GM12874 (cell line): Measurements from ENCODE around the gene SUMO3.

ENCODE experiments used
- TF ChIP-seq, protein P1 (sequence below): IDR thresholded peaks from 2 replicates; pipeline ENCODE4 v1.5.1; 2011; ENCODE audit warnings: low read depth, mild to moderate bottlenecking, control low read depth, low read length, moderate library complexity; ENCODE audit not compliant: insufficient read depth

Gene SUMO3

DNA sequence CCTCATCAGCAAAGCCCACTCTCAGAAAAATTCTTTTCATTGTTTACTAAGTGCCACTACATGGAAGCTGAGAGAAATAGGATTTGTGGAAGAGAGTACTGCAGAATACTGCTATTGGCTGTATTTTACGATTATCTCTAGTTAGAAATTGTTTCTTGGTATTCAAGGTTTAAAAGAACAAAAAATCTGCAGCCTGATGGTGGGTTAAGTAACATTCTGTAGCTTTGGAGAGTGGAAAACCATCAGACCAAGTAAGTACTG is 28.3 kb upstream of the SUMO3 start:
- TF ChIP-seq, protein P1, sequence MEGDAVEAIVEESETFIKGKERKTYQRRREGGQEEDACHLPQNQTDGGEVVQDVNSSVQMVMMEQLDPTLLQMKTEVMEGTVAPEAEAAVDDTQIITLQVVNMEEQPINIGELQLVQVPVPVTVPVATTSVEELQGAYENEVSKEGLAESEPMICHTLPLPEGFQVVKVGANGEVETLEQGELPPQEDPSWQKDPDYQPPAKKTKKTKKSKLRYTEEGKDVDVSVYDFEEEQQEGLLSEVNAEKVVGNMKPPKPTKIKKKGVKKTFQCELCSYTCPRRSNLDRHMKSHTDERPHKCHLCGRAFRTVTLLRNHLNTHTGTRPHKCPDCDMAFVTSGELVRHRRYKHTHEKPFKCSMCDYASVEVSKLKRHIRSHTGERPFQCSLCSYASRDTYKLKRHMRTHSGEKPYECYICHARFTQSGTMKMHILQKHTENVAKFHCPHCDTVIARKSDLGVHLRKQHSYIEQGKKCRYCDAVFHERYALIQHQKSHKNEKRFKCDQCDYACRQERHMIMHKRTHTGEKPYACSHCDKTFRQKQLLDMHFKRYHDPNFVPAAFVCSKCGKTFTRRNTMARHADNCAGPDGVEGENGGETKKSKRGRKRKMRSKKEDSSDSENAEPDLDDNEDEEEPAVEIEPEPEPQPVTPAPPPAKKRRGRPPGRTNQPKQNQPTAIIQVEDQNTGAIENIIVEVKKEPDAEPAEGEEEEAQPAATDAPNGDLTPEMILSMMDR = no peak

DNA sequence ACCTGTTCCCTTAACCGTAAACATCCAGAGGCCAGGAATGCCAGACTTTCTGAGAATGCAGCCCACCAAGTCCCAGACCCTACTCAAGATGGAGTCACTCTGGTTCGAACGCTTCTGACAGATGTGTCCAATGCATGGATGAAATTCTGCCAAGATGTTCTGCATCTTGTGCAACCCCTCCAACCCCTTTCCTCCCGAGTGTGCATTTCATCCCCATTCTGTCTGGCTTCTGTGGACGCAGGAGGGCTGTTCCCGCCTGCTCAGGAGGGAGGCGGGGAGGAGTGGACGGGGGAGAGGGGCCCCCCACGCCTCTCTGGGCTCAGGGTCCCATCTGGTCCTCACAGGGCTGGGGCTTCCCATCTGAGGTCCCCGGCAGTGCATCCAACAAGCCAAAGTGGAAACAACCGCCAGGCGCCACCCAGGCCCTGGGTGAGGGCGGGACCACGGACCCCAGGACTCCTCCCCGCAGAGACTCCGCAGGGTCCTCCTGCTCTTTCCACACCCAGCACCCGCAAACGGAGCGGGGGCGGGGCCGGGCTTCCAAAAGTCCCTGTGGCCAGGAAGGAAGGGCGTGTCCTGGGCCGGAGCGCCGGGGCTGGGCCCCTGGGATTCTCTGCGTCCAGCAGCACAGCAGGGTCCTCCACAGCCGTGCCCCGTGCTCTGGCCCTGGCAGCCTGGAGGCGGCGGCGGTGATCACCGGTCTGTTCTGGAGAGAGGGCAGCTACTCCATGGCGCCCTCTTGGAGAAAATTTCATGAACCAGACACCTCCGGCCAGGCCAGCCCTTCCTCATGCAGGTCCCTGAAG is 27.8 kb upstream of the SUMO3 start:
- TF ChIP-seq, protein P1 = peak; percentile 61

DNA sequence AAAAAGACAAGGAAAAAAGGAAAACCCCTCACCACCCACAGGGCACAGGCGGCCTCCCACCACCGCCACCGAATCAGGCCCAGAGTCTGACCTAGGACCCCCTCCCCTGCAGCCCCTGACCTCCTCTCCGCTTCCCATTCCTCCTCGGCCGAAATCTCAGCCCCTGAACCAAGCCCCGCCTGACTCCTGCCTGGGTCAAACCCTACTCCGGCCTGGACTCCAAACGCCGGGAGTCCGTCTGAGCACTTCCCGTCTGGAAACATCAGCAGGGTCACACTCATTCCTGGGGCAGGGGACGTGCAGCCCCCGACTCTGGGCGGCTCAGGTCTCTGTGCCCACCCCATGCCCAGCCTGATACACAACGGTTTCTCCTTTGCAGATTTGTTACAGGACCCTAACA is 26.4 kb upstream of the SUMO3 start:
- TF ChIP-seq, protein P1 = no peak

DNA sequence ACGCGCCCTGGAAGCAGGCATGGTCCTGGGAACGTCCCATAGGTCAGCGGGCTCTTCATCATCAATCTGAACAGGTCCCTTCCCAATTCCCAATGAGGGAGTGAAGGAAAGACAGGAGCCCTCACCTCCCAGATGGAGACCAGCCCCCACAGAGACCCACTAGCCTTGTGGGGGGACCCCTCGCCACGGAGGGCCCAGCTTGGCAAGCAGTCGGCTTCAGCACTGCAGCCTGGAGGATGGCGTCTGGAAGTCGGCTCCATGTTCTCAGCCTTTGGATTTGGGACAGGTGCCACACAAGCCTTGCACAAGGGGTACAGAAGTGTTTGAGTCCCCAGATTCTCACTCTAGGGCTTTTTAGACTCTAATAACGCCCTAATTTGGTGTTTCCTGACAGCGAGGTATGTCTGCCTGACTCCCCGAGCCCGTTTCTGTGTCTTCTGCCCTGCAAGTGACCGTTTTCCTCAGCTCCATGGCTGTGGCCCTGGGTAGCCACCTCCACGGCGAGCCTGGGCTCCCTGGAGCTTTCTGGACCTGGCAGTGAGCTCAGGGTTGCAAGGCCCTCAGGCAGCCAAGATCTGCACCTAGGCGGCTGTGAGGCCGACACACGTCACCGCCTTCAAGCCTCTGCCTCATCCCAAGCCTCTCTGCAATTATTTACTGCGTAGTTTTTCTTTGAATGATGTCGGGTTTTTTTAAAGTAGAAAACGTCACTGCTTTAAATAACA is 25.0 kb upstream of the SUMO3 start:
- TF ChIP-seq, protein P1 = no peak

DNA sequence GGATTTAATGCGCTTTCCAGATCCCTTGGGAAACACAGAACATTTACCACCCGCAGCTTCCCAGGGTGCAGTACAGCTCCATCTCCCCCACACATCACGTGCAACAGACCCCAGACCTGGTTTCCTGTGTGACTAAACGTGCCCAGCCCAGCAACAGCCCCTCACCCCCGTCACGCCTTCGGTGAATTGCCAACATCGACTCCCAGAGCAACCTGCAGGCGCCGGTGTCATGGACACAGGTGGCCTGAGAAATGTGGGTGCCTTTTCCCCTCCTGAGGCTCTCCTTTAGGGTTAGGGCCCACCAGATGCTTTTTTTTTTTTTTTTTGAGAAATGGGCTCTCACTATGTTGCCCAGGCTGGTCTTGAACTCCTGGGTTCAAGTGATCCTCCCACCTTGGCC is 24.2 kb upstream of the SUMO3 start:
- TF ChIP-seq, protein P1 = no peak

DNA sequence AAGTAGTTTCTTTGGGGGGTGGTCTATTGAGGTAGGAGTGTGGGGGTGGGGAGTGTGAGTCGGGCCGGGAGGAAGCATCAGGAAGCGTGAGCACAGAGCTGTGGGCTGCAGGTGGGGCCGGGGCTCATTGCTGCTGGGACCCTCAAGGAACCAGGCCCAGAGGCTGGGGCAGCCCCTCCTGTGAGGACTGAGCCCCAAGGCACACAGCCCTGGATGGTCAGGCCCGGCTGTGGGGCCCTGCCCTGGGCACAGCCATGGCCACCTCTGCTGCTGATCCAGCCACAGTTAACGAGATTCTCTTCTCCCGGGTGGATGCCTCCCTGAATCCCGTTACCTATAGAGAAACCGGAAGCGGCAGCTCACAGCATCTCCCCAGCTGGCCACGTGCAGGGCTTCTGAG is 22.9 kb upstream of the SUMO3 start:
- TF ChIP-seq, protein P1 = no peak

DNA sequence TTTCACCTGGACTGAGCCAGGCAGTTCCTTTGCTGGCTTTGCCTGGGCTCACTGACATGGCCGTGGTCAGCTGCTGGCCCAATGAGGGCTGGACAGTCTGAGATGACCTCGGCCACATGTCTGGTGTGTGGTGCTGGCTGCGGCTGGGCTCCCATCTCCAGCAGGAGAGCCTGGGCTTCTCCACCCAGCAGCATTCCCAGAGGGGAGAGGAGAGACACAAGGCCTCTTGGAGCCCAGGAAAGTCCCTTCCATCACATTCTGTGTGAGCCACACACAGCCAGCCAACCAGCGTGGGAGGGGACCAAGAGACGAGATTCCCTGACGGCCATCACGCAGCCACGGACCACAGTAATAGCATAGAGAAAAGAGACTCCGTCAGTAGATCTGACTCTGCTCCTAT is 21.1 kb upstream of the SUMO3 start:
- TF ChIP-seq, protein P1 = no peak
